Neural progenitor cell (in vitro differentiated cells): Measurements from ENCODE around the gene MRM3.

Experiments
- EZH2 ChIP-seq: fragments of 200-600 bp; sonication (generic); IDR thresholded peaks from 2 replicates; pipeline ENCODE4 v1.6.1; 2017; ENCODE audit warnings: antibody characterized with exemption, mild to moderate bottlenecking, moderate library complexity
- TF ChIP-seq, protein P1 (sequence below): fragments of 200-600 bp; sonication (generic); IDR thresholded peaks from 2 replicates; pipeline ENCODE4 v1.5.1; 2017; ENCODE audit warnings: antibody characterized with exemption, mild to moderate bottlenecking

DNA sequence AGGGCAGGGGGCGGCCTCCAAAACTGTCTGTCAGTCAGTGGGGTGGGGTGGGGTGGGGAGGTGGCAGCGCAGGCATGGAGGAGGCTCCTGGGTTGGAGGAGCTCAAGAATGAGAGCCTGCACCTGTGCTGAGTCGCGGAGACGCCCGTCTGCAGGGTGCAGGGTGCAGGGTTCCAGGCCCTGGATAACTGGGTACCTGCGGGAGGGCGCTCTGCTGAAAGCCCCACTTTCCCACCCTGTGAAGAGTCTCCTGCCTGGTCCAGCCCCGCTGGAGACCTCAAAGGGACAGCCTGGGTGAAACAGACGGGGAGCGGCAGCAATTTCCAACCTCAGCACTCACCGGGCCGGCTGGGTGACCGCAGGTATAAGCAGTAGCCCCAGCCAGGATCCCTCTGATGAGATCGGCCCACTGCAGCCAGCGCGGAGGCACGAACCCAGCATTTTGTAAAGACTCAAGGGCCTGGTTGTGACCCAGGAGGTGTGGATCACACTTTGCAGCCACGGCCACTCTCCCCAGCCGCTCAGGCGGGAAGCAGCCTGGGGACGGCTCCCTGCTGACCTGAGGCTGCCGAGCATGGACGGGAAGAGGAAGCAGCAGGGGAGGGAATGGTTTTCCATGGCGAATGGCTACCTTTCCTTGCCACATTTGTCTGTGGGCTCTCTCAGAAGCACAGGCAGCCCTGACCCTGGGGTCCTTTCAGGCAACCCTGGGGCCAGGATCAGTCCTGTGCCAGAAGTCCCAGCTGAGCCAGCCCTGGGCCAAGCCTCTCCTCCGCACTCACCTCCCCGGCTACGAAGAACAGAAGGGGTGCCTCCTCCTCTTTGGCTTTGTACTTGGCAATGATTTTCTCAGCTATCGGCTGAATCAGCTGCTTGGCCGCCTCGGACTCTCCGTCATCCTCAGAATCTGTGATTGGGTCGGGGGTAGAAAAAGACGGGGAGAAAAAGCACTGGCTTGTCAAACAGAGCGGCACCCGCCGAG lies 21.0 kb downstream of the MRM3 start:
- no peak for TF ChIP-seq EZH2
- TF ChIP-seq, protein P1, sequence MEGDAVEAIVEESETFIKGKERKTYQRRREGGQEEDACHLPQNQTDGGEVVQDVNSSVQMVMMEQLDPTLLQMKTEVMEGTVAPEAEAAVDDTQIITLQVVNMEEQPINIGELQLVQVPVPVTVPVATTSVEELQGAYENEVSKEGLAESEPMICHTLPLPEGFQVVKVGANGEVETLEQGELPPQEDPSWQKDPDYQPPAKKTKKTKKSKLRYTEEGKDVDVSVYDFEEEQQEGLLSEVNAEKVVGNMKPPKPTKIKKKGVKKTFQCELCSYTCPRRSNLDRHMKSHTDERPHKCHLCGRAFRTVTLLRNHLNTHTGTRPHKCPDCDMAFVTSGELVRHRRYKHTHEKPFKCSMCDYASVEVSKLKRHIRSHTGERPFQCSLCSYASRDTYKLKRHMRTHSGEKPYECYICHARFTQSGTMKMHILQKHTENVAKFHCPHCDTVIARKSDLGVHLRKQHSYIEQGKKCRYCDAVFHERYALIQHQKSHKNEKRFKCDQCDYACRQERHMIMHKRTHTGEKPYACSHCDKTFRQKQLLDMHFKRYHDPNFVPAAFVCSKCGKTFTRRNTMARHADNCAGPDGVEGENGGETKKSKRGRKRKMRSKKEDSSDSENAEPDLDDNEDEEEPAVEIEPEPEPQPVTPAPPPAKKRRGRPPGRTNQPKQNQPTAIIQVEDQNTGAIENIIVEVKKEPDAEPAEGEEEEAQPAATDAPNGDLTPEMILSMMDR, result no peak
